Progenitor cell of endocrine pancreas (in vitro differentiated cells): Measurements from ENCODE around the gene CNTNAP2. TPM values are rescaled to one million over a fixed set of nuclear protein-coding genes. Genes with fewer than 3 reads are reported as not detected.
A peak's percentile ranks its signal among the peaks of the same experiment; 100 is the strongest.

Experiments used
- DNase-seq: peaks from one replicate; pipeline ENCODE4 v3.0.0; 2021; ENCODE audit warnings: low spot score; ENCODE audit not compliant: unreplicated experiment
- H3K27ac Mint-ChIP-seq: 2 replicates; pipeline ENCODE4 v1.8.0; 2021; ENCODE audit warnings: mild to moderate bottlenecking, moderate library complexity, mixed read lengths
- H3K27me3 Mint-ChIP-seq: 2 replicates; pipeline ENCODE4 v1.8.0; 2021; ENCODE audit warnings: mixed read lengths
- H3K36me3 Mint-ChIP-seq: 2 replicates; pipeline ENCODE4 v1.8.0; 2022; ENCODE audit warnings: mixed read lengths; ENCODE audit not compliant: insufficient read depth
- H3K4me1 Mint-ChIP-seq: 2 replicates; pipeline ENCODE4 v1.8.0; 2021; ENCODE audit warnings: low read depth, mixed read lengths
- H3K4me3 Mint-ChIP-seq: 2 replicates; pipeline ENCODE4 v1.8.0; 2021; ENCODE audit warnings: low read depth, mild to moderate bottlenecking, moderate library complexity, mixed read lengths
- H3K9me3 Mint-ChIP-seq: 2 replicates; pipeline ENCODE4 v1.8.0; 2021; ENCODE audit warnings: low read depth, mixed read lengths
- CTCF ChIP-seq: fragments of 200-600 bp; sonication (generic); IDR thresholded peaks from one replicate; pipeline ENCODE4 v1.5.0; 2021; ENCODE audit warnings: antibody characterized with exemption, mild to moderate bottlenecking; ENCODE audit not compliant: unreplicated experiment
- total RNA-seq: library from RNA; stranded (reverse); gene quantifications from 2 replicates; pipeline ENCODE4 v1.2.1, GENCODE V29; 2021

The CNTNAP2 gene
- total RNA-seq, 1 donor from 2014 or later = 6.5 TPM

- DNase-seq = no peak
- Mint-ChIP-seq H3K4me3 (peak overlapping the region; percentile 22), H3K4me1 (peaks cover 15% of the 10 kb centered on the region), H3K27ac (peak overlapping the region; percentile 77), H3K27me3 (no peaks in the 10 kb centered on the region), H3K9me3 (no peaks in the 10 kb centered on the region), H3K36me3 (no peaks in the 10 kb centered on the region)
- TF ChIP-seq CTCF = no peak
These were observed 519.4 kb downstream of the CNTNAP2 start for GRCh38 chr7:146636033-146636356.

- Mint-ChIP-seq H3K4me3 (no peak overlapping the region), H3K4me1 (peaks cover 15% of the 10 kb centered on the region), H3K27me3 (no peaks in the 10 kb centered on the region), H3K27ac (no peak overlapping the region), H3K9me3 (no peaks in the 10 kb centered on the region), H3K36me3 (no peaks in the 10 kb centered on the region)
- no peak for DNase-seq
- TF ChIP-seq CTCF = no peak
These were observed 520.0 kb downstream of the CNTNAP2 start for GRCh38 chr7:146636581-146636980.

GRCh38 chr7:146639291-146639690 is 522.7 kb downstream of the CNTNAP2 start:
- Mint-ChIP-seq H3K27ac (no peak overlapping the region), H3K4me1 (peaks cover 15% of the 10 kb centered on the region), H3K36me3 (no peaks in the 10 kb centered on the region), H3K27me3 (no peaks in the 10 kb centered on the region), H3K9me3 (no peaks in the 10 kb centered on the region), H3K4me3 (no peak overlapping the region)
- DNase-seq = no peak
- no peak for TF ChIP-seq CTCF

GRCh38 chr7:146641491-146641890 is 524.9 kb downstream of the CNTNAP2 start:
- H3K9me3 Mint-ChIP-seq = no peaks in the 10 kb centered on the region
- H3K27me3 Mint-ChIP-seq = no peaks in the 10 kb centered on the region
- H3K4me3 Mint-ChIP-seq = no peak overlapping the region
- H3K4me1 Mint-ChIP-seq = peaks cover 4% of the 10 kb centered on the region
- H3K36me3 Mint-ChIP-seq = no peaks in the 10 kb centered on the region
- no peak for DNase-seq
- no peak overlapping the region for H3K27ac Mint-ChIP-seq
- TF ChIP-seq CTCF = no peak

GRCh38 chr7:146645383-146645976 is 528.9 kb downstream of the CNTNAP2 start:
- H3K36me3 Mint-ChIP-seq = no peaks in the 10 kb centered on the region
- no peaks in the 10 kb centered on the region for H3K4me1 Mint-ChIP-seq
- no peak overlapping the region for H3K4me3 Mint-ChIP-seq
- H3K27me3 Mint-ChIP-seq = no peaks in the 10 kb centered on the region
- no peak for TF ChIP-seq CTCF
- no peaks in the 10 kb centered on the region for H3K9me3 Mint-ChIP-seq
- DNase-seq = no peak
- no peak overlapping the region for H3K27ac Mint-ChIP-seq
